HepG2 (cell line): ENCODE measurements around the gene EPHA3. TPM values are rescaled to one million over a fixed set of nuclear protein-coding genes. Genes with fewer than 3 reads are reported as not detected.

Experiments
- ATAC-seq: fragments of 200-7000 bp; cut with Tn5 transposase; 3 replicates; pipeline ENCODE4 v1.9.1; 2020; ENCODE audit warnings: mild to moderate bottlenecking, moderate library complexity
- BruUV-seq: library from RNA; stranded (reverse); fragments of 400-500 nt; replicated peaks from 2 replicates; lab custom pipeline; 2021; lab: Mats Ljungman, UMichigan
- CTCF ChIA-PET: fragments of 300-600 bp; formaldehyde crosslinking; extraction: SDS; loops from one replicate; lab custom pipeline; 2021; ENCODE audit warnings: low total read pairs, inconsistent platforms, low intra/inter-chr PET ratio; lab: Yijun Ruan, JAX
- POLR2A ChIA-PET: fragments of 350-600 bp; sonication (Branson Sonifier 250); formaldehyde crosslinking; loops from one replicate; lab custom pipeline; 2020; ENCODE audit warnings: antibody characterized with exemption, inconsistent platforms; lab: Yijun Ruan, JAX
- DNase-seq: peaks from one replicate; pipeline ENCODE4 v3.0.0-alpha.2; 2015; ENCODE audit warnings: low spot score
- FAIRE-seq: peaks from 3 replicates; lab custom pipeline; 2011; peaks lifted over from hg19 to GRCh38; lab: Jason Lieb, UNC
- H2AFZ ChIP-seq: one replicate; pipeline ENCODE4 v1.6.1; 2011; ENCODE audit warnings: low read length, inconsistent platforms
- H3K27ac ChIP-seq: fragments of 300-600 bp; 3 replicates; pipeline ENCODE4 v1.8.0; 2011; ENCODE audit warnings: mixed run types, mild to moderate bottlenecking, mixed read lengths, low read length, inconsistent platforms; ENCODE audit not compliant: insufficient read depth; ENCODE audit errors: extremely low read length
- H3K27me3 ChIP-seq, 2 experiments: fragments of 200-600 bp in 1 of 2; 2 replicates in 1 of 2; 3 replicates in 1 of 2; pipeline versions ENCODE4 v1.6.0 to v1.8.0; 2011; ENCODE audit warnings: low read length in 2 of 2, mild to moderate bottlenecking in 2 of 2, moderate library complexity in 2 of 2, inconsistent platforms in 1 of 2; ENCODE audit not compliant: insufficient read depth in 2 of 2, control insufficient read depth in 1 of 2
- H3K36me3 ChIP-seq, 2 experiments: fragments of 200-600 bp in 1 of 2; replicated peaks in 1 of 2; 2 replicates in 1 of 2; 3 replicates in 1 of 2; pipeline versions ENCODE4 v1.5.1 to v1.8.0; 2011; ENCODE audit warnings: low read length in 2 of 2, inconsistent platforms in 1 of 2; ENCODE audit not compliant: insufficient read depth in 2 of 2, control insufficient read depth in 1 of 2
- H3K4me1 ChIP-seq: 2 replicates; pipeline ENCODE4 v1.5.1; 2012; ENCODE audit warnings: low read length, inconsistent platforms; ENCODE audit not compliant: insufficient read depth
- H3K4me2 ChIP-seq: 2 replicates; pipeline ENCODE4 v1.6.0; 2011; ENCODE audit warnings: low read depth, low read length, inconsistent platforms
- H3K4me3 ChIP-seq, 3 experiments: fragments of 200-600 bp in 1 of 3; sonication (generic), shearing (Covaris generic) in 1 of 3; replicated peaks in 1 of 3; 2 replicates each; pipeline ENCODE4 v1.5.1; 2011 to 2016; ENCODE audit warnings: low read length in 3 of 3, inconsistent platforms in 2 of 3, low read depth in 2 of 3, mild to moderate bottlenecking in 2 of 3, control low read depth in 1 of 3, mixed read lengths in 1 of 3; ENCODE audit not compliant: insufficient read depth in 1 of 3
- H3K79me2 ChIP-seq: one replicate; pipeline ENCODE4 v1.6.1; 2011; ENCODE audit warnings: low read length, inconsistent platforms; ENCODE audit not compliant: insufficient read depth
- H3K9ac ChIP-seq: 2 replicates; pipeline ENCODE4 v1.6.0; 2011; ENCODE audit warnings: mild to moderate bottlenecking, low read depth, low read length, inconsistent platforms; ENCODE audit not compliant: insufficient read depth
- H3K9me3 ChIP-seq: 2 replicates; pipeline ENCODE4 v1.5.1; 2012; ENCODE audit warnings: mild to moderate bottlenecking, low read length
- H4K20me1 ChIP-seq: 2 replicates; pipeline ENCODE4 v1.6.0; 2011; ENCODE audit warnings: inconsistent platforms, mild to moderate bottlenecking, low read length, moderate library complexity; ENCODE audit not compliant: insufficient read depth
- ATAD3A ChIP-seq: sonication (generic); formaldehyde crosslinking; IDR thresholded peaks from 2 replicates; pipeline ENCODE4 v1.4.0; 2020; ENCODE audit warnings: missing genetic modification reagents
- CENPBD1 ChIP-seq: sonication (generic); formaldehyde crosslinking; IDR thresholded peaks from 2 replicates; pipeline ENCODE4 v1.8.0; 2022; ENCODE audit warnings: missing genetic modification reagents, low read depth, mild to moderate bottlenecking, borderline replicate concordance
- ONECUT2 ChIP-seq: sonication (generic); formaldehyde crosslinking; IDR thresholded peaks from 2 replicates; pipeline ENCODE4 v1.4.0; 2020; ENCODE audit warnings: missing genetic modification reagents
- ZFAT ChIP-seq: sonication (generic); formaldehyde crosslinking; conservative IDR thresholded peaks from 2 replicates; pipeline ENCODE4 v1.8.1; 2023; ENCODE audit warnings: missing genetic modification reagents, inconsistent platforms
- ZFP36 ChIP-seq: fragments of 150-350 bp; IDR thresholded peaks from 2 replicates; pipeline ENCODE4 v1.6.1; 2018; ENCODE audit warnings: borderline replicate concordance, low read length, low read depth; ENCODE audit not compliant: partially characterized antibody
- ZNF451 ChIP-seq: sonication (generic); formaldehyde crosslinking; IDR thresholded peaks from 2 replicates; pipeline ENCODE4 v1.5.0; 2020; ENCODE audit warnings: mild to moderate bottlenecking, missing genetic modification reagents
- ZNF773 ChIP-seq: sonication (generic); formaldehyde crosslinking; IDR thresholded peaks from 2 replicates; pipeline ENCODE4 v1.4.0; 2020; ENCODE audit warnings: missing genetic modification reagents, borderline replicate concordance
- ZNF83 ChIP-seq: sonication (generic); formaldehyde crosslinking; IDR thresholded peaks from 2 replicates; pipeline ENCODE4 v1.4.0; 2020; ENCODE audit warnings: missing genetic modification reagents, mild to moderate bottlenecking, borderline replicate concordance
- WGBS: methylation state at CpG from one replicate; pipeline ENCODE4 v1.1.6; 2017; ENCODE audit warnings: low lambda C conversion rate; 5-methylcytosine and 5-hydroxymethylcytosine counted together
- in situ Hi-C: cut with HindIII; loops from 2 replicates; pipeline ENCODE4 v1.10.0; 2017; ENCODE audit warnings: low pct_unique_long_range_greater_than_20kb; ENCODE audit not compliant: extremely low pct_ligation_motif_present
- intact Hi-C: fragments of 100-400 bp; cut with micrococcal nuclease; formaldehyde crosslinking; loops from one replicate; pipeline ENCODE4 v1.10.0; 2022; ENCODE audit not compliant: unreplicated experiment
- polyA plus RNA-seq, 8 experiments: library from polyadenylated mRNA; depleted of rRNA in 3 of 8; stranded (reverse) in 7 of 8; unstranded in 1 of 8; fragments of >200 nt; fragmentation: Illumina TruSeq in 4 of 8; extraction: Trizol in 4 of 8; gene quantifications; 2 replicates each; pipeline versions ENCODE4 v1.2.1 to v1.2.3, GENCODE V29; 2011 to 2016; ENCODE audit warnings: low read depth in 4 of 8, missing spikeins in 1 of 8, mixed read lengths in 1 of 8; ENCODE audit not compliant: insufficient read depth in 1 of 8
- total RNA-seq, 5 experiments: library from RNA; depleted of rRNA; stranded (reverse); fragments of >200 nt; fragmentation: Illumina TruSeq; extraction: Trizol; gene quantifications; 2 replicates each; pipeline ENCODE4 v1.2.3, GENCODE V29; 2016; ENCODE audit warnings: low read depth in 1 of 5

Gene EPHA3
- total and polyA plus RNA-seq, 2 of the 13 experiments (the other 11 are each of a cell fraction or from before 2014, with no cell fraction given), result 0.01 TPM; not detected in 1

- intact Hi-C loops, result no loop called here
Measured at GRCh38 chr3:89504432-89504831, 397.0 kb downstream of the EPHA3 start.

GRCh38 chr3:89506462-89507103 is 399.2 kb downstream of the EPHA3 start:
- no peak for FAIRE-seq
- WGBS, result 0% methylated on average over 3 of the region's 3 CpGs
- H3K4me3 ChIP-seq, result no peak overlapping the region

More at GRCh38 chr3:89504432-89504831, 397.0 kb downstream of the EPHA3 start:
- Histone ChIP-seq H3K4me3 (no peak overlapping the region), H3K4me1 (no peaks in the 10 kb centered on the region), H4K20me1 (no peaks in the 10 kb centered on the region), H3K27ac (no peak overlapping the region), H3K9ac (no peak overlapping the region), H2AFZ (no peak overlapping the region), H3K27me3 (no peaks in the 10 kb centered on the region; a peak in 1 of 5 replicates), H3K4me2 (no peak overlapping the region), H3K36me3 (no peaks in the 10 kb centered on the region), H3K79me2 (no peaks in the 10 kb centered on the region), H3K9me3 (no peaks in the 10 kb centered on the region)
- FAIRE-seq (no peak), DNase-seq (no peak), ATAC-seq (no peak)
- POLR2A ChIA-PET, result no interaction called here
- no peak for TF ChIP-seq ZFP36
- TF ChIP-seq ZNF451 (CRISPR knock-in tag), result no peak
- TF ChIP-seq CENPBD1, result no peak
- TF ChIP-seq ZNF83 (CRISPR knock-in tag), result no peak
- WGBS, result 0% methylated on average over 4 of the region's 4 CpGs
- in situ Hi-C loops, result no loop called here
- BruUV-seq, result no TSS peak
- CTCF ChIA-PET, result no interaction called here

More at GRCh38 chr3:89506462-89507103, 399.2 kb downstream of the EPHA3 start:
- CTCF ChIA-PET, result no interaction called here
- DNase-seq (no peak), ATAC-seq (no peak)
- Histone ChIP-seq H3K9me3 (no peaks in the 10 kb centered on the region), H2AFZ (no peak overlapping the region), H3K36me3 (no peaks in the 10 kb centered on the region), H3K4me1 (no peaks in the 10 kb centered on the region), H3K27ac (no peak overlapping the region), H3K27me3 (no peaks in the 10 kb centered on the region), H4K20me1 (no peaks in the 10 kb centered on the region), H3K4me2 (no peak overlapping the region), H3K79me2 (no peaks in the 10 kb centered on the region), H3K9ac (no peak overlapping the region)
- no peak for TF ChIP-seq ATAD3A (CRISPR knock-in tag)
- TF ChIP-seq ZFAT (CRISPR knock-in tag), result no peak
- no peak for TF ChIP-seq ZNF773 (CRISPR knock-in tag)
- no peak for TF ChIP-seq ONECUT2 (CRISPR knock-in tag)
- POLR2A ChIA-PET, result no interaction called here
- intact Hi-C loops, result no loop called here
- no TSS peak for BruUV-seq
- in situ Hi-C loops, result no loop called here
